Adipocyte (in vitro differentiated cells): ENCODE data around the gene HADH.
A peak's percentile ranks its signal among the peaks of the same experiment; 100 is the strongest.

Experiments
- DNase-seq: peaks from one replicate; pipeline ENCODE4 v3.0.0-alpha.2; 2015; ENCODE audit warnings: low read depth
- H3K27me3 ChIP-seq: replicated peaks from 2 replicates; pipeline ENCODE4 v1.7.0; 2013; ENCODE audit warnings: mild to moderate bottlenecking, low read length, moderate library complexity; ENCODE audit not compliant: control insufficient read depth, insufficient read depth
- H3K36me3 ChIP-seq: 2 replicates; pipeline ENCODE4 v1.7.0; 2013; ENCODE audit warnings: low read length, mild to moderate bottlenecking, moderate library complexity; ENCODE audit not compliant: control insufficient read depth, insufficient read depth, severe bottlenecking
- H3K4me1 ChIP-seq: 2 replicates; pipeline ENCODE4 v1.7.0; 2013; ENCODE audit warnings: mild to moderate bottlenecking, low read length, moderate library complexity; ENCODE audit not compliant: control insufficient read depth, insufficient read depth
- H3K4me3 ChIP-seq: 2 replicates; pipeline ENCODE4 v1.7.0; 2013; ENCODE audit warnings: mild to moderate bottlenecking, low read length, moderate library complexity
- H3K9ac ChIP-seq: 2 replicates; pipeline ENCODE4 v1.7.0; 2013; ENCODE audit warnings: mild to moderate bottlenecking, low read length, moderate library complexity
- H3K9me3 ChIP-seq: 2 replicates; pipeline ENCODE4 v1.7.0; 2013; ENCODE audit warnings: mild to moderate bottlenecking, low read length, moderate library complexity; ENCODE audit not compliant: control insufficient read depth

HADH gene

GRCh38 chr4:107977482-107977881 is 12.2 kb upstream of the HADH start:
- H3K36me3 ChIP-seq, result no peaks in the 10 kb centered on the region
- no peak for DNase-seq
- peaks cover 22% of the 10 kb centered on the region for H3K4me1 ChIP-seq
- no peak overlapping the region for H3K4me3 ChIP-seq
- H3K27me3 ChIP-seq, result no peaks in the 10 kb centered on the region
- peak overlapping the region; percentile 60 for H3K9ac ChIP-seq
- peaks cover 4% of the 10 kb centered on the region for H3K9me3 ChIP-seq

- H3K9ac ChIP-seq, result peak overlapping the region; percentile 60
- H3K4me3 ChIP-seq, result peak overlapping the region; percentile 24
- no peak for DNase-seq
- no peaks in the 10 kb centered on the region for H3K36me3 ChIP-seq
- no peaks in the 10 kb centered on the region for H3K9me3 ChIP-seq
- H3K4me1 ChIP-seq, result peaks cover 22% of the 10 kb centered on the region
- no peaks in the 10 kb centered on the region for H3K27me3 ChIP-seq
Measured at GRCh38 chr4:107977966-107978705, 11.6 kb upstream of the HADH start.

- Histone ChIP-seq H3K36me3 (no peaks in the 10 kb centered on the region), H3K27me3 (no peaks in the 10 kb centered on the region), H3K4me3 (no peak overlapping the region), H3K4me1 (peaks cover 22% of the 10 kb centered on the region), H3K9ac (peak overlapping the region; percentile 60), H3K9me3 (no peaks in the 10 kb centered on the region)
- no peak for DNase-seq
Measured at GRCh38 chr4:107978716-107979451, 10.8 kb upstream of the HADH start.

GRCh38 chr4:107987916-107988762 is 1.6 kb upstream of the HADH start:
- H3K36me3 ChIP-seq, result no peaks in the 10 kb centered on the region
- H3K4me3 ChIP-seq, result peak overlapping the region; percentile 95
- H3K9ac ChIP-seq, result no peak overlapping the region
- H3K27me3 ChIP-seq, result no peaks in the 10 kb centered on the region
- no peaks in the 10 kb centered on the region for H3K9me3 ChIP-seq
- H3K4me1 ChIP-seq, result peaks cover 41% of the 10 kb centered on the region
- DNase-seq, result no peak

- no peaks in the 10 kb centered on the region for H3K36me3 ChIP-seq
- H3K9me3 ChIP-seq, result no peaks in the 10 kb centered on the region
- DNase-seq, result no peak
- H3K9ac ChIP-seq, result no peak overlapping the region
- H3K4me1 ChIP-seq, result peaks cover 41% of the 10 kb centered on the region
- no peaks in the 10 kb centered on the region for H3K27me3 ChIP-seq
- peak overlapping the region; percentile 95 for H3K4me3 ChIP-seq
Measured at GRCh38 chr4:107988763-107989035, 990 bp upstream of the HADH start.

GRCh38 chr4:107989162-107989536 is 540 bp upstream of the HADH start:
- Histone ChIP-seq H3K4me1 (peaks cover 42% of the 10 kb centered on the region), H3K9ac (peak overlapping the region; percentile 95), H3K27me3 (no peaks in the 10 kb centered on the region), H3K9me3 (no peaks in the 10 kb centered on the region), H3K36me3 (no peaks in the 10 kb centered on the region), H3K4me3 (peak overlapping the region; percentile 95)
- no peak for DNase-seq

- peak; percentile 68 for DNase-seq
- peaks cover 50% of the 10 kb centered on the region for H3K4me1 ChIP-seq
- H3K36me3 ChIP-seq, result peaks cover 15% of the 10 kb centered on the region
- H3K4me3 ChIP-seq, result peak overlapping the region; percentile 95
- H3K9ac ChIP-seq, result peak overlapping the region; percentile 95
- H3K9me3 ChIP-seq, result no peaks in the 10 kb centered on the region
- no peaks in the 10 kb centered on the region for H3K27me3 ChIP-seq
Measured at GRCh38 chr4:107991945-107992630, 2.4 kb downstream of the HADH start.

GRCh38 chr4:107993969-107994368 is 4.3 kb downstream of the HADH start:
- no peaks in the 10 kb centered on the region for H3K27me3 ChIP-seq
- H3K9ac ChIP-seq, result peak overlapping the region; percentile 11
- H3K4me1 ChIP-seq, result peaks cover 59% of the 10 kb centered on the region
- H3K9me3 ChIP-seq, result no peaks in the 10 kb centered on the region
- no peak for DNase-seq
- H3K4me3 ChIP-seq, result peak overlapping the region; percentile 95
- peaks cover 27% of the 10 kb centered on the region for H3K36me3 ChIP-seq

GRCh38 chr4:107994894-107995293 is 5.2 kb downstream of the HADH start:
- peak overlapping the region; percentile 95 for H3K4me3 ChIP-seq
- no peak overlapping the region for H3K9ac ChIP-seq
- H3K9me3 ChIP-seq, result no peaks in the 10 kb centered on the region
- DNase-seq, result no peak
- no peaks in the 10 kb centered on the region for H3K27me3 ChIP-seq
- H3K36me3 ChIP-seq, result peaks cover 35% of the 10 kb centered on the region
- H3K4me1 ChIP-seq, result peaks cover 58% of the 10 kb centered on the region

GRCh38 chr4:107996949-107997788 is 7.5 kb downstream of the HADH start:
- Histone ChIP-seq H3K9me3 (no peaks in the 10 kb centered on the region), H3K4me1 (peaks cover 52% of the 10 kb centered on the region), H3K36me3 (peaks cover 45% of the 10 kb centered on the region), H3K9ac (peak overlapping the region; percentile 21), H3K27me3 (no peaks in the 10 kb centered on the region), H3K4me3 (peak overlapping the region; percentile 26)
- peak; percentile 60 for DNase-seq
